ENCODE data around the gene TMEM87A. TPM values are rescaled to one million over a fixed set of nuclear protein-coding genes. Genes with fewer than 3 reads are reported as not detected.
"Not testable (repeated sequence)": the region's sequence is repeated elsewhere in the genome, so short reads cannot be mapped to it uniquely, and the experiment has no call there.

The TMEM87A gene
- total RNA-seq, 3 donors from 2014 or later = 57.9 to 145 (median 102) TPM

GRCh38 chr15:42232606-42233005 lies 40.6 kb downstream of the TMEM87A start:
- DNase-seq (ENCODE audit: low spot score in 2 of 2) = no peak
- TF ChIP-seq, protein P1, sequence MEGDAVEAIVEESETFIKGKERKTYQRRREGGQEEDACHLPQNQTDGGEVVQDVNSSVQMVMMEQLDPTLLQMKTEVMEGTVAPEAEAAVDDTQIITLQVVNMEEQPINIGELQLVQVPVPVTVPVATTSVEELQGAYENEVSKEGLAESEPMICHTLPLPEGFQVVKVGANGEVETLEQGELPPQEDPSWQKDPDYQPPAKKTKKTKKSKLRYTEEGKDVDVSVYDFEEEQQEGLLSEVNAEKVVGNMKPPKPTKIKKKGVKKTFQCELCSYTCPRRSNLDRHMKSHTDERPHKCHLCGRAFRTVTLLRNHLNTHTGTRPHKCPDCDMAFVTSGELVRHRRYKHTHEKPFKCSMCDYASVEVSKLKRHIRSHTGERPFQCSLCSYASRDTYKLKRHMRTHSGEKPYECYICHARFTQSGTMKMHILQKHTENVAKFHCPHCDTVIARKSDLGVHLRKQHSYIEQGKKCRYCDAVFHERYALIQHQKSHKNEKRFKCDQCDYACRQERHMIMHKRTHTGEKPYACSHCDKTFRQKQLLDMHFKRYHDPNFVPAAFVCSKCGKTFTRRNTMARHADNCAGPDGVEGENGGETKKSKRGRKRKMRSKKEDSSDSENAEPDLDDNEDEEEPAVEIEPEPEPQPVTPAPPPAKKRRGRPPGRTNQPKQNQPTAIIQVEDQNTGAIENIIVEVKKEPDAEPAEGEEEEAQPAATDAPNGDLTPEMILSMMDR (IDR thresholded peaks at IDR 0.05) = no peak
- TF ChIP-seq POLR2A (IDR thresholded peaks at IDR 0.05) = no peak
- TF ChIP-seq POLR2AphosphoS5 (IDR thresholded peaks at IDR 0.05) = no peak
- Histone ChIP-seq H3K9me3 (no peaks in the 10 kb centered on the region), H3K27me3 (no peaks in the 10 kb centered on the region), H3K4me3 (no peak overlapping the region), H3K4me1 (no peaks in the 10 kb centered on the region), H3K36me3 (peaks cover 4% of the 10 kb centered on the region), H3K27ac (no peak overlapping the region)
- intact Hi-C loops (cut with DNase I; ENCODE audit: low total_unique reads) = no loop called here

DNA sequence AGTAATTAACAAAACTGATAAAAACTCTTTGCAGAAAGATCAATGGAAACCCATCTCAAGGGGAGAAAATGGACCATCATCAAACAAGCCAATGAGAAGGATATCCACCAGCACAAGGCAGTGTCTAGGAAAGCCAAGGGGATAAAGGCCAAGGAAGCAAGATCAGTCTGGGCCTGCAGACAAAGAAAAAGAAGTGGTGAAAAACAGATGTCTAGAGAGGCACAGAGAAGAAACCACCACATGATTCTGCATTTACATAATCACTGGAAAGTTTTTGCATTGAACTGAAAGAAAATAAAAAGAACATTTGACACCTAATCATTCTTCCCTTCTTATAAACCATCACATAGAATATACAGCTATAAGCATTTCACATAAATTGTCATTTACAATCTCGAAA lies 42.1 kb downstream of the TMEM87A start:
- Histone ChIP-seq H3K4me3 (no peak overlapping the region), H3K36me3 (peaks cover 3% of the 10 kb centered on the region), H3K27ac (no peak overlapping the region)

GRCh38 chr15:42228981-42229380 lies 44.3 kb downstream of the TMEM87A start:
- H3K27me3 ChIP-seq; H3K36me3 ChIP-seq; intact Hi-C loops (cut with DNase I; ENCODE audit: low total_unique reads); H3K27ac ChIP-seq; H3K4me1 ChIP-seq; H3K4me3 ChIP-seq; H3K9me3 ChIP-seq; DNase-seq (ENCODE audit: low spot score in 2 of 2): not testable (repeated sequence)

More for the DNA sequence above, 42.1 kb downstream of the TMEM87A start:
- intact Hi-C loops (cut with DNase I; ENCODE audit: low total_unique reads) = no loop called here
- TF ChIP-seq, protein P1 (IDR thresholded peaks at IDR 0.05) = no peak
- no peak for TF ChIP-seq POLR2A (IDR thresholded peaks at IDR 0.05)
- no peak for TF ChIP-seq POLR2AphosphoS5 (IDR thresholded peaks at IDR 0.05)
- no peaks in the 10 kb centered on the region for H3K27me3 ChIP-seq
- no peak for DNase-seq (ENCODE audit: low spot score in 2 of 2)
- no peaks in the 10 kb centered on the region for H3K4me1 ChIP-seq
- no peaks in the 10 kb centered on the region for H3K9me3 ChIP-seq

DNA sequence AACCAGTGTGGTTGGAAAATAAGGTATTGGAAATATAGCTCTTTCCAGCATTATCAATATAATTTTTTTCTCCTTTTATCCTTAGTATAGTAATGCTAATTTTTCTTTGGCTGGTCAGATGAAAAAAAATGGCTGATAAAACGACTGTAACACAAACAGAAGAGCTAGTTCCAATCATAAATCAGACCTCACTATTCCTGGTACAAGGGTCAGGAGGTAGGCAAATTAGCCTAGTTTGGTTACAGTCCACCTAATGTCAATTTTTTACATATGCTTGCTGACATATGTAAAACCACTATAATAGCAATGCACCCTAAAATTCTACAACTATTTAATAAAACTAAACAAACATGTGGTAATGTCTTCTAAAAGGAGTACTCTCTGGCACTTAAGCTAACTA lies 45.2 kb downstream of the TMEM87A start:
- H3K27me3 ChIP-seq = no peaks in the 10 kb centered on the region
- no peaks in the 10 kb centered on the region for H3K9me3 ChIP-seq
- no peak overlapping the region for H3K27ac ChIP-seq
- peaks cover 4% of the 10 kb centered on the region for H3K36me3 ChIP-seq
- DNase-seq (ENCODE audit: low spot score in 2 of 2) = no peak
- intact Hi-C loops (cut with DNase I; ENCODE audit: low total_unique reads) = no loop called here
- no peak overlapping the region for H3K4me3 ChIP-seq
- H3K4me1 ChIP-seq = no peaks in the 10 kb centered on the region
- TF ChIP-seq, protein P1 (IDR thresholded peaks at IDR 0.05) = no peak
- TF ChIP-seq POLR2AphosphoS5 (IDR thresholded peaks at IDR 0.05) (no peak), POLR2A (IDR thresholded peaks at IDR 0.05) (no peak)

DNA sequence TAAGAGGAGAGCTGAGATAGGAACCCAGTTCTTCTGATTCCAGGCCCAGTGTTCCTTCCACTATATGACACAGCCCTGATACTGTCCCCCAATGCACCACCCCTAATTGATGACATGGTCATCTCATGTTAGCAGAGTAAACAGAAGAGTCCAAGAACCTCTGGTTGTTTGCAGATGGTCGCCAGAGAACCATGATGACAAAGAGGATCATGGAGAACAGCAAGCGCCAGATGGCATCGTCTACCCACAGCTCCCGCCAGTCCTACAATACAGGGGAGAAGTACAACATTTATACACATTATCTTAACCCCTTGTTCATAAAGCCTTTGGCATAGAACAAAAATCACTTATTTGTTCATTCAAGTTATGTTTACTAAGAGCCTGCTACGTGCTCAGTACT lies 46.6 kb downstream of the TMEM87A start:
- DNase-seq (ENCODE audit: low spot score in 2 of 2) = no peak
- Histone ChIP-seq H3K27ac (no peak overlapping the region), H3K9me3 (no peaks in the 10 kb centered on the region), H3K27me3 (no peaks in the 10 kb centered on the region), H3K4me1 (no peaks in the 10 kb centered on the region), H3K36me3 (peaks cover 6% of the 10 kb centered on the region), H3K4me3 (no peak overlapping the region)
- intact Hi-C loops (cut with DNase I; ENCODE audit: low total_unique reads) = no loop called here
- TF ChIP-seq POLR2A (IDR thresholded peaks at IDR 0.05) (no peak), POLR2AphosphoS5 (IDR thresholded peaks at IDR 0.05) (no peak)
- TF ChIP-seq, protein P1 (IDR thresholded peaks at IDR 0.05) = no peak

DNA sequence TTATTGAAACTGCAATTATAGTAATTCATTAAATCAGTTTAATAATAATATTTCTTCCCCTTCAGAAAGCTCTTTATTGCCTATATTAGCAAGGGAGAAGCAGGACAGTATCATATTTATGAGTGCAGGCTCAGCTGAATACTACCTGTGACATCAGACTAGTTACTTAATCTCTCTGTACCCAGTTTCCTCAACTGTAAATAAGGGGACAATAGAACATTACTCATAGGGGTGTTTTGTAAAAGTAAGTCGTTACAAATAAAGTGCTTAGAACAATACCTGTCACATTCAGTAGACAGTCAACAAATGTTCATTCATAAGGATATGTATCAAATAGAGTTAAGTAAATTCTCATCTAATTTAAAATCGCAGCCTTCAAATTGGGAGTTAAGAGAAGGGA lies 53.0 kb downstream of the TMEM87A start:
- TF ChIP-seq POLR2A (IDR thresholded peaks at IDR 0.05) (no peak), POLR2AphosphoS5 (IDR thresholded peaks at IDR 0.05) (no peak)
- TF ChIP-seq, protein P1 (IDR thresholded peaks at IDR 0.05) = no peak
- intact Hi-C loops (cut with DNase I; ENCODE audit: low total_unique reads) = no loop called here
- no peak for DNase-seq (ENCODE audit: low spot score in 2 of 2)
- H3K4me1 ChIP-seq = no peaks in the 10 kb centered on the region
- no peak overlapping the region for H3K4me3 ChIP-seq
- no peaks in the 10 kb centered on the region for H3K27me3 ChIP-seq
- H3K36me3 ChIP-seq = peaks cover 35% of the 10 kb centered on the region
- no peaks in the 10 kb centered on the region for H3K9me3 ChIP-seq
- H3K27ac ChIP-seq = no peak overlapping the region
